Loucy (cell line): ENCODE measurements around the gene SH3TC2.
A peak's percentile ranks its signal among the peaks of the same experiment; 100 is the strongest.
"Not testable (repeated sequence)": the region's sequence is repeated elsewhere in the genome, so short reads cannot be mapped to it uniquely, and the experiment has no call there.

ENCODE experiments used
- H2AFZ ChIP-seq: fragments of 200-600 bp; sonication (generic); 2 replicates; pipeline ENCODE4 v1.6.0; 2016; ENCODE audit warnings: antibody characterized with exemption, mild to moderate bottlenecking, low read length, moderate library complexity
- H3F3A ChIP-seq: fragments of 200-600 bp; 2 replicates; pipeline ENCODE4 v1.6.0; 2016; ENCODE audit warnings: antibody characterized with exemption, low read depth, mild to moderate bottlenecking
- H3K27me3 ChIP-seq: fragments of 200-600 bp; sonication (generic); 2 replicates; pipeline ENCODE4 v1.6.1; 2014; ENCODE audit warnings: low read length, mild to moderate bottlenecking; ENCODE audit not compliant: insufficient read depth, poor library complexity, severe bottlenecking
- H3K36me3 ChIP-seq: fragments of 200-600 bp; sonication (generic); 2 replicates; pipeline ENCODE4 v1.6.1; 2016; ENCODE audit warnings: low read length; ENCODE audit not compliant: insufficient read depth
- H3K4me1 ChIP-seq: fragments of 200-600 bp; sonication (generic); 2 replicates; pipeline ENCODE4 v1.5.1; 2014; ENCODE audit warnings: low read length, mild to moderate bottlenecking; ENCODE audit not compliant: insufficient read depth, poor library complexity, severe bottlenecking
- H3K4me2 ChIP-seq: fragments of 200-600 bp; sonication (generic); 2 replicates; pipeline ENCODE4 v1.6.0; 2014; ENCODE audit warnings: antibody characterized with exemption, low read length, low read depth, mild to moderate bottlenecking; ENCODE audit not compliant: poor library complexity, severe bottlenecking
- H3K4me3 ChIP-seq: fragments of 200-600 bp; sonication (generic); 2 replicates; pipeline ENCODE4 v1.5.1; 2014; ENCODE audit warnings: low read length, mild to moderate bottlenecking, mixed read lengths; ENCODE audit not compliant: poor library complexity, severe bottlenecking
- H3K79me2 ChIP-seq: fragments of 200-600 bp; sonication (generic); 2 replicates; pipeline ENCODE4 v1.6.1; 2014; ENCODE audit warnings: low read length; ENCODE audit not compliant: insufficient read depth
- H3K9ac ChIP-seq: fragments of 200-600 bp; sonication (generic); 2 replicates; pipeline ENCODE4 v1.6.0; 2014; ENCODE audit warnings: mild to moderate bottlenecking, low read depth, low read length, moderate library complexity; ENCODE audit not compliant: poor library complexity, severe bottlenecking
- H3K9me2 ChIP-seq: fragments of 200-600 bp; sonication (generic); replicated peaks from 2 replicates; pipeline ENCODE4 v1.6.1; 2016; ENCODE audit warnings: low read depth, low read length, mixed read lengths
- H3K9me3 ChIP-seq: fragments of 200-600 bp; sonication (generic); 2 replicates; pipeline ENCODE4 v1.6.1; 2014; ENCODE audit warnings: mild to moderate bottlenecking, antibody characterized with exemption, low read length, low read depth; ENCODE audit not compliant: insufficient read depth
- H4K20me1 ChIP-seq: fragments of 200-600 bp; sonication (generic); 2 replicates; pipeline ENCODE4 v1.6.0; 2014; ENCODE audit warnings: antibody characterized with exemption, low read length, mild to moderate bottlenecking; ENCODE audit not compliant: insufficient read depth, poor library complexity, severe bottlenecking
- CTCF ChIP-seq: fragments of 200-600 bp; sonication (generic); conservative IDR thresholded peaks from 2 replicates; pipeline ENCODE4 v1.5.1; 2014; ENCODE audit warnings: mild to moderate bottlenecking, antibody characterized with exemption, low read length
- EZH2phosphoT487 ChIP-seq: fragments of 200-600 bp; IDR thresholded peaks from 2 replicates; pipeline ENCODE4 v1.6.1; 2018; ENCODE audit warnings: antibody characterized with exemption, mild to moderate bottlenecking, moderate library complexity, borderline replicate concordance

The SH3TC2 gene

GRCh38 chr5:149079883-149080282, 17.0 kb upstream of the SH3TC2 start:
- Histone ChIP-seq H3K4me2 (peak overlapping the region; percentile 57), H3K9ac (no peak overlapping the region), H2AFZ (no peak overlapping the region), H4K20me1 (no peaks in the 10 kb centered on the region), H3K4me3 (peak overlapping the region; percentile 15), H3K36me3 (no peaks in the 10 kb centered on the region), H3K9me2 (no peaks in the 10 kb centered on the region), H3K9me3 (no peaks in the 10 kb centered on the region), H3K79me2 (no peaks in the 10 kb centered on the region), H3K27me3 (no peaks in the 10 kb centered on the region), H3F3A (peaks cover 6% of the 10 kb centered on the region), H3K4me1 (peaks cover 25% of the 10 kb centered on the region)
- TF ChIP-seq CTCF (no peak), EZH2phosphoT487 (no peak)

DNA sequence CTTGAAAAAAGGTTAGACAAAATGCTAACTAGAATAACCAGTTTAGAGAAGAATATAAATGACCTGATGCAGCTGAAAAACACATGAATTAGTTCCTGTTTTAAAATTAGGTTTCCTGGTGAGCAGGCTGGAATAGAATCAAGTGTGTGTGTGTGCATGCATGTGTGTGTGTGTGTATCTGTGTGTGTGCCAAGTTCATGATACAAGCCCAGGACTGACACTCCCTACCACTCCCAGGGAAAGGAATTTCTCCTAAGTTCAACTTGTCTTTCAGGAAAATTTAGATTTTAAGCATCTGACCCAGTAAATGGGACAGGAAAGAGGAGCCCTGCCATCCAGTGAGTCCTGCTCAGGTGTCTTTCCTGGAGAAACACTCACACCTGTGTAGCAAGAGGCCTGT, 11.2 kb upstream of the SH3TC2 start:
- not testable (repeated sequence) for H3K4me1 ChIP-seq, H3K27me3 ChIP-seq, H3K9me3 ChIP-seq, H3K36me3 ChIP-seq, H4K20me1 ChIP-seq, H3K9me2 ChIP-seq, H2AFZ ChIP-seq, H3F3A ChIP-seq, H3K4me3 ChIP-seq, H3K9ac ChIP-seq, H3K4me2 ChIP-seq, H3K79me2 ChIP-seq

- H3K9ac ChIP-seq, result no peak overlapping the region
Measured at GRCh38 chr5:149073213-149073612, 10.4 kb upstream of the SH3TC2 start.

More at GRCh38 chr5:149073213-149073612, 10.4 kb upstream of the SH3TC2 start:
- H3K9me3 ChIP-seq, result no peaks in the 10 kb centered on the region
- H3K79me2 ChIP-seq, result no peaks in the 10 kb centered on the region
- no peaks in the 10 kb centered on the region for H3K4me1 ChIP-seq
- H3K9me2 ChIP-seq, result no peaks in the 10 kb centered on the region
- H3K36me3 ChIP-seq, result no peaks in the 10 kb centered on the region
- no peaks in the 10 kb centered on the region for H3K27me3 ChIP-seq
- H2AFZ ChIP-seq, result no peak overlapping the region
- H3F3A ChIP-seq, result no peaks in the 10 kb centered on the region
- H3K4me2 ChIP-seq, result no peak overlapping the region
- TF ChIP-seq EZH2phosphoT487, result no peak
- no peak for TF ChIP-seq CTCF
- H3K4me3 ChIP-seq, result no peak overlapping the region
- no peaks in the 10 kb centered on the region for H4K20me1 ChIP-seq
